GM12864 (cell line): Measurements from ENCODE around the gene SLC24A3.

ENCODE experiments used
- DNase-seq: peaks from one replicate; pipeline ENCODE4 v3.0.0-alpha.2; 2011; ENCODE audit warnings: low read depth
- H3K4me3 ChIP-seq: 2 replicates; pipeline ENCODE4 v1.5.1; 2011; ENCODE audit warnings: mild to moderate bottlenecking, low read depth, low read length, control low read depth
- TF ChIP-seq, protein P1 (sequence below): IDR thresholded peaks from 2 replicates; pipeline ENCODE4 v1.5.1; 2011; ENCODE audit warnings: low read depth, mild to moderate bottlenecking, moderate library complexity, low read length, control low read depth, inconsistent platforms; ENCODE audit errors: missing control alignments

Gene SLC24A3

DNA sequence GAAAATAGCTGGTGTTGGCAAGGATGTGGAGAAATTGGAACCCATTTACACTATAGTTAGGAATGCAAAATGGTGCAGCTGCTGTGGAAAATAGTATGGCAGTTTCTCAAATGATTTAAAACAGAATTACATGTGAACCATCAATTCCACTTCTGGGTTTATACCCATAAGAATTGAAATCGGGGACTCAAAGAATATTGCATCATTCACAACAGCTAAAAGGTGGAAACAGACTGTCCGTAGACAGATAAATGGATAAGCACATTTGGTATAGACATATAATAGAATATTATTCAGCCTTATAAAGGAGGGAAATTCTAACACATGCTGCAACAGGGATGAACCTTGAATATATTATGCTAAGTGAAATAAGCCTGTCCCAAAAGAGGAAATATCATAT lies 355.7 kb downstream of the SLC24A3 start:
- no peak overlapping the region for H3K4me3 ChIP-seq
- no peak for DNase-seq
- TF ChIP-seq, protein P1, sequence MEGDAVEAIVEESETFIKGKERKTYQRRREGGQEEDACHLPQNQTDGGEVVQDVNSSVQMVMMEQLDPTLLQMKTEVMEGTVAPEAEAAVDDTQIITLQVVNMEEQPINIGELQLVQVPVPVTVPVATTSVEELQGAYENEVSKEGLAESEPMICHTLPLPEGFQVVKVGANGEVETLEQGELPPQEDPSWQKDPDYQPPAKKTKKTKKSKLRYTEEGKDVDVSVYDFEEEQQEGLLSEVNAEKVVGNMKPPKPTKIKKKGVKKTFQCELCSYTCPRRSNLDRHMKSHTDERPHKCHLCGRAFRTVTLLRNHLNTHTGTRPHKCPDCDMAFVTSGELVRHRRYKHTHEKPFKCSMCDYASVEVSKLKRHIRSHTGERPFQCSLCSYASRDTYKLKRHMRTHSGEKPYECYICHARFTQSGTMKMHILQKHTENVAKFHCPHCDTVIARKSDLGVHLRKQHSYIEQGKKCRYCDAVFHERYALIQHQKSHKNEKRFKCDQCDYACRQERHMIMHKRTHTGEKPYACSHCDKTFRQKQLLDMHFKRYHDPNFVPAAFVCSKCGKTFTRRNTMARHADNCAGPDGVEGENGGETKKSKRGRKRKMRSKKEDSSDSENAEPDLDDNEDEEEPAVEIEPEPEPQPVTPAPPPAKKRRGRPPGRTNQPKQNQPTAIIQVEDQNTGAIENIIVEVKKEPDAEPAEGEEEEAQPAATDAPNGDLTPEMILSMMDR: no peak

DNA sequence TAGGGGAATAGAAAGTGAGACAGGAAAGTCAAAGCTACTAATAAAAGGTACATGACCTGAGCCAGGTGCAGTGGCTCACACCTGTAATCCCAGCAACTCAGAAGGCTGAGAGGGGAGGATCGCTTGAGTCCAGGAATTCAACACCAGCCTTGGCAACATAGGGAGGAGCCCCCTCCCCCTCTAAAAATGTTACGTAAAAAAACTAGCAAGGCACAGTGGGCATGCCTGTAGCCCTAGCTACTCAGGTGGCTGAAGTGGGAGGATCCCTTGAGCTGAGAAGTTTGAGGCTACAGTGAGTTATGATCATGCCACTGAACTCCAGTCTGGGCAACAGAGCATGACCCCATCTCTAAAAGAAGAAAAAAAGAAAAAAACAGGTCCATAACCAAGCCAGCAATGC lies 359.6 kb downstream of the SLC24A3 start:
- TF ChIP-seq, protein P1: no peak
- H3K4me3 ChIP-seq: no peak overlapping the region
- no peak for DNase-seq

DNA sequence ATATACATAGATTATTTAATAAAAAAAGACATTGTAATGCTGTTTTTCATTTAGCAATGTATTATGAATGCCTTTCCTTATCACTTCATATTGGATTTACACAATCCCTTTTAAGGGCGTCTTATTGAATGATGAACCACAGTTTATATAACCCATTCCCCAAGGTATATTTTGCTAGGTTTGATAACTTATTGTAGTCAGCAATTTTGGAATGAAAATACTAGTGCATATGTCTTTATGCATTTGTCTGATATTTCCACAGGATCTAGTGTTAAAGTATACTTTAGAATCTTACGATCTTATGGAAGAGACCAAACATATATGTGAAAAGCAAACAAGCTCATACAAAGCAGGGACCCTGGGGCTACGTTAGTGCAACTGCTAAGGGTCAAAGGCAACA lies 365.2 kb downstream of the SLC24A3 start:
- TF ChIP-seq, protein P1: no peak
- no peak for DNase-seq
- H3K4me3 ChIP-seq: no peak overlapping the region

DNA sequence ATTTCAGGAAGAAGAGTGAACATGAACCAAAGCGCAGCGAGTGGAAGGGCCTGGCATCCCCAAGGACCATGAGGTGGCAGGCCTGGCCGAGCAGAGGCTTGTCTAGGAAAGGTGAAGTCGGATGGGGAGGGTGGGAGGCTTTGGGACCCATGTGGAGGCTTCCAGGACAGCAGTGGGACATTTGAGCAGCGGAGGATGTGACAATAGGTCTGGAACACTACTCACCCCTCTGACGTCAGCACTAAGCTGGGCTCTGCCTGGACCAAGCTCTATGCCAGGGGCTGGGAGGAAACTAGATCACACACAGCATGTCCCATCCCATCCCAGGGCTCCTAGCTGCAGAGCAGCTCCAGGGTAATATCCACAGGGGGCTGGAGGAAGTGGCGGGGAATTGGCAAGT lies 370.3 kb downstream of the SLC24A3 start:
- TF ChIP-seq, protein P1: no peak
- no peak for DNase-seq
- H3K4me3 ChIP-seq: no peak overlapping the region

DNA sequence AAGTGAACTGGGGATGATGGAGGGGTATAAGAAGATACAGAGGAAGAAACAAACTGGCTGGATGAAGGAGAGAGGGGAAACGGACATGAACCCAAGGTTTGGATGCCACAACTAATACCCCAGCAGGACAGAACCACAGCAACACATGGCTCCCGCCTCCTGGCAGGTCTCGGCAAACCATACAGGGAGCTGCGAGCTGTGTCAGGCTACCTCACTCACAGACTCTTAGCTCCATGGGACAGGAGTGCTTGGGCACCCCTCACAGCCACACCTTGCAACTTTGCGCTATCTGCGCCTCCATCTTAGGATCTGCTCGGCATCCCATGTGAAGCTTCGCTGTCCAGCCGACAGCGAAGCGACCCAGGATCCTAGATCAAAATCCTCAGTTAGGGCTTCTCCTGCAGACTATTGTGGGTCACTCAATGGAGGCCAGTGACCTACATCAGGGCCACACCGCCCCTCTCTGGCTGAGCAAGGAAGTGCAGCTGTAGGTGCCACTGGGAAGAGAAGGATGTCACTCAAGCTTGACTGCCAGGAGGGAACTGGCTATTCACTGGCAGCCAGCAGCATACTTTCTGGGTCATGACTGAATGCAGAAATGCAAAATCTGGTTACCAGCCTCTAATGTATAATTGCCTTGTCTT lies 371.2 kb downstream of the SLC24A3 start:
- peak; percentile 3 for DNase-seq
- TF ChIP-seq, protein P1: peak; percentile 87
- no peak overlapping the region for H3K4me3 ChIP-seq

DNA sequence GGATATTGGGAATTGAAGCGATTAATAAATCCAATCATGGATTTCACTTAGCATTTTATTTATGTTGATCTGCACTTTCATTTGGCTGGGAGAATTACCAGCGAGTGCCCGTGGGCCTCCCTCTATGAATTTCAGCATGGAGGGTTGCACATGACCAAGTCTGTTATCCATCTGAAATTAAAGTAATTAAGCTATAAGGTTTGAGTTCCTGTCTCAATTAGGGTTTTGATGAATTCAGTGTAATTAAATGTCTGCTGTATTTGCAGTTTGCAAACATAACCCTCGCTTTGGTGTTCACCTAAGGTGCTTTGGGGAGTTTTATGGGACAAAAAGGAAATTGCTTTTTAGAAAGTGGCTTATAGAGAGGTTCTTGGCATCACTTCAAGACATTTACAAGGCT lies 375.8 kb downstream of the SLC24A3 start:
- H3K4me3 ChIP-seq: no peak overlapping the region
- DNase-seq: no peak
- TF ChIP-seq, protein P1: no peak

DNA sequence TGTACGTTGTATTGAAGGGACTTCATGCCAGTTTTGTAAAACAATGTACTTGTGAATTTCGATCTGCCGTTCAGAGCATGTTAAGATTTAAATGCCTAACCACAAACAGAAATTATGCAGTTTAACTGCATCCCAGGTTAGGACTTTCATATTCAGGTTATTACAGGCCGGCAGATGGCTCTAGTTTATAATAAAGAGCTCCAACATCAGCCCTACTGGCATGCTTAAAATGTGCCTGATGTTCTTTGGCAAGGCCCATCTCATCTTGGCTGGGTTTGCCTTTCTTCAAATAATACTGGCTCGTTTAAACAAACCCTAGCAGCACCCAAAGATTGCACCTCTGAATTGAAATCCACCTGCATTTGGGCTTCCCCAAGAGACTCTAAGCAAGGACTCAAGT lies 376.3 kb downstream of the SLC24A3 start:
- TF ChIP-seq, protein P1: no peak
- DNase-seq: no peak
- H3K4me3 ChIP-seq: no peak overlapping the region
